HG03095 (cell line): ENCODE measurements around the gene ACTMAP.
"Not testable (repeated sequence)": the region's sequence is repeated elsewhere in the genome, so short reads cannot be mapped to it uniquely, and the experiment has no call there.

Experiments
- ATAC-seq: cut with Tn5 transposase; IDR thresholded peaks from one replicate; pipeline ENCODE4 v1.9.1; 2021; ENCODE audit warnings: moderate library complexity; ENCODE audit not compliant: unreplicated experiment

Gene ACTMAP

GRCh38 chr19:40744554-40745401 is 5.5 kb downstream of the ACTMAP start:
- ATAC-seq, result no peak

DNA sequence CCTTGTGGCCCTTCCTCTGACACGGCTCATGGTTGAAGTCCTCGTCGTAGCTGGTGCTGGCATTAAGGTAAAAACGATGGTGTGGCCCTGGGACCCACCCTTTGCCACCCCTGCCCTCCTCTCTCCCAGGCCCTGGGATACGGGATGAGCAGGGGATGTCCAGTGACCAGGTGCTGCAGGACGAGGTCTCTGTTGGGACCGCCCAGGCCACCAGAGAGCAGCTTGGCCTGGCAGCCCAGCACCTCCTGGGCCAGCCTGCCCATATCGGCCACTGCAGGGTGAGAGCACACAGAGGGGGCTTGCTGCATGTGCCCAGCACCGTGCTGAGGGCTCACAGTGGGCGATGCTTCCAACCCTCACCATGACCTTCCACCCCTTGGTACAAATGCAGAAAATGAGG is 6.4 kb downstream of the ACTMAP start:
- ATAC-seq, result no peak

- ATAC-seq, result no peak
Measured at GRCh38 chr19:40742886-40743285, 7.4 kb downstream of the ACTMAP start.

DNA sequence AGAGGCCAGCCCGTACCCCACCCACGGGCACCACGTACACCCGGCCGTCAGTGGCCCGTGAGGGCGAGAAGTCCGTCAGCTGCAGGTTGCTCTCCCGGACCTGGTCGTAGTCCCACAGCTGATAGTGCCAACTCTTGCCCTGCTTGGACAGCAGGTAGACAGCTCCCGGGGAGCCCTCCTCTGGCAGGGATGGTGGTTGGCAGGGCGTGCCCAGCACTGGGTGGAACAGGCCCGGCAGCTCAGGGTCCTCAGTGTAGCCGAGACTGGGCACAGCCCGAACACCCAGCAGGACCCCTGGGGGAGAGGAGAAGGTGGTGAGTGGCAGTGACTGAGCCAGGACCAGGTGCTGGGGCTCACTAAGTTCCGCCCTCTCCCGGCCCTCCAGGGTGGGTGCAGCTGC is 7.8 kb downstream of the ACTMAP start:
- no peak for ATAC-seq

- no peak for ATAC-seq
Measured at GRCh38 chr19:40741527-40742390, 8.5 kb downstream of the ACTMAP start.

DNA sequence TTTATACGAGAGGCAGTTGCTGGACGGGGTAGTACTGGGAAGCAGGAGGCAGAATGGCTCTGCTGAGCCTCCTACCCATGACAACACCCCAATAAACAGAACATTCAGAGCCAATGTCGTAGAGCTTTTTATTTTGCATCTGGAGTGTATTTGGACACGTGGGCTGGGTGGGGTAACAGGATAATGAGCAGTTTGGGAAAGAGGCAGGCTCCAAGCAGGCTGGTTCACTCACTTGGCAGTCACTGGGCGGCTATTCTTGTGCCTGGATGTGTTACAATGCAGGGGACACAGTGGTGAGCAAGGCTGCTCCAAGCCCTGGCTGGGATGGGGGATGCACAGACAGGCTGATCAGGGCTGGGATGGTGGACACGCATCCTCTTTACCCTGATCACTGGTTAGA is 9.5 kb downstream of the ACTMAP start:
- ATAC-seq, result no peak

GRCh38 chr19:40739871-40740703 is 10.2 kb downstream of the ACTMAP start:
- ATAC-seq, result no peak

- no peak for ATAC-seq
Measured at GRCh38 chr19:40739030-40739839, 11.0 kb downstream of the ACTMAP start.

DNA sequence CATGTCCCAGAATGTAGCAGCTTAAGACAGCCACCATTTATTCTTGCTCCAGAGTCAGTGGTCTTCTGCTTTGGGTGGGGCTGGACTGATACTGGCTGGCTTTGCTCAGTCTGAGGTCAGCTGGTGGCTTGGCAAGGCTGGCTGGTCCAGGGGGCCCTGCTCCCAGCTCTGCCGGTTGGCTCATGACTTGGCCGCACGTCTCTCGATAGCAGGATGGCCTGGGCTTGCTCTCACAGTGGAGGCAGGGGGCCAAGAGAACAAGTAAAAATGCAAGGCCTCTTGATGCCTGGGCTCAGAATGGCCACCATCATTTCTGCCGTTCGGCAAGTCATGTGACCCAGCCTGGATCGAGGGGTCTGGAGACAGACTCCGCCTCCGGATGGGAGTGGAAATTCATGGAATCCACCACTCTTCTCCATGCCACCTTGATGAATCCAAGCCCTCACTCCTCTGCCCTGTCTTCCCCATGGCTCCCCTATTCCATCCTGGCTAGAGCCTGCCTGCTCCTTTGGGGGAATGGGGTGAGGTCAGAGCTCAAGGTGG is 13.1 kb downstream of the ACTMAP start:
- ATAC-seq, result no peak

DNA sequence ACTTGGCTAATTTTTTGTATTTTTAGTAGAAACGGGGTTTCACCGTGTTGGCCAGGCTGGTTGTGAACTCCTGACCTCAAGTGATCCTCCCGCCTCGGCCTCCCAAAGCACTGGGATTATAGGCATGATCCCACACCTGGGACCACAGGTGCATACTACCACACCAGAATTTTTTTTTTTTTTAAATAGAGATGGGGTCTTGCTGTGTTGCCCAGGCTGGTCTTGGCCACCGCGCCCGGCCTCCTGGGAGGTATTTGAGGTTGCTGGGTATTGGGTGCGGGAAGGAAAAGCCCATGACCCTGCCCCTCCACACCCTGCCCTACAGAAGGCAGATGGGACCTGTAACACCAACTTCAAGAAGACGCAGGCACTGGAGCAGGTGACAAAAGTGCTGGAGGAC is 13.6 kb downstream of the ACTMAP start:
- no peak for ATAC-seq

DNA sequence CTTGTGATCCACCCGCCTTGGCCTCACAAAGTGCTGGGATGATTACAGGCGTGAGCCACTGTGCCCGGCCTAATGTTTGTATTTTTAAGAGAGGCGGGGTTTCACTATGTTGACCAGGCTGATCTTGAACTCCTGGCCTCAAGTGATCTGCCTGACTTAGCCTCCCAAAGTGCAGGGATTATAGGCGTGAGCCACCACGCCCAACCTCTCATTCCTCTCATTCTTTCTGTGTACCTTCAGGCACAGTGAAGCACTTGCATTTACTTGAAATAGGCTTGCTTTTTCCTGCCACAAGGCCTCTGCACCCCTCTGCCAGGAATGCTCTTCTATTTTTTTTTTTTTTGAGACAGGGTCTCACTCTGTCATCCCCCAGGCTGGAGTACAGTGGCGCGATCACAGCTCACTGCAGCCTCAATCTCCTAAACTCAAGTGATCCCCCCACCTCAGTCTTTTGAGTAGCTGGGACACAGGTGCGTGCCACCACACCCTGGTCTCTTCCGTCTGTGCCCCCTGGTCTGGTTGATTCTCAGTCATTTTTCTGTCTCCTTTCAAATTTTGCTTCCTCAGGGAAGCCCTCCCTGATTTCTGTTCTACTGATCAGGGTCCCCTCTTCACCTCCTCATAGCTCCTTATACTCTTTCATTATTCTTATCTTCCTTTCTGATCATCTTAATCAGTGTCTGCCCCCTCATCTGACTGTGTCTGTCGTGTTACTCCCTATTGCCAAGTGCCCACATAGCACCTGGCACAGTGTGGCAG is 15.1 kb downstream of the ACTMAP start:
- ATAC-seq, result no peak

DNA sequence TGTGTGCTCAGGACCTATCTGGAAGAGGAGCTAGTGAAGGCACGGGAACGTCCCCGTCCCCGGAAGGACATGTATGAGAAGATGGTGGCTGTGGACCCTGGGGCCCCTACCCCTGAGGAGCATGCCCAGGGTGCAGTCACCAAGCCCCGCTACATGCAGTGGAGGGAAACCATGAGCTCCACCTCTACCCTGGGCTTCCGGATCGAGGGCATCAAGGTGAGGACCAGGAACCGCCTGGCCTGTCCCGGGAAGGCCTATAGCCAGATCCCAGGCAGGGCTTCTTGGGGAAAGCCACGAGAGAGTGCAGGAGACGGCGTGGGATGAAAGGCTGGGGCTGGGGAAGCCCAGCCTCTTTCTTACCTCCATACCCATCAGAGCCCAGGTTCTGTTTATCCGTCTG is 17.1 kb downstream of the ACTMAP start:
- no peak for ATAC-seq

DNA sequence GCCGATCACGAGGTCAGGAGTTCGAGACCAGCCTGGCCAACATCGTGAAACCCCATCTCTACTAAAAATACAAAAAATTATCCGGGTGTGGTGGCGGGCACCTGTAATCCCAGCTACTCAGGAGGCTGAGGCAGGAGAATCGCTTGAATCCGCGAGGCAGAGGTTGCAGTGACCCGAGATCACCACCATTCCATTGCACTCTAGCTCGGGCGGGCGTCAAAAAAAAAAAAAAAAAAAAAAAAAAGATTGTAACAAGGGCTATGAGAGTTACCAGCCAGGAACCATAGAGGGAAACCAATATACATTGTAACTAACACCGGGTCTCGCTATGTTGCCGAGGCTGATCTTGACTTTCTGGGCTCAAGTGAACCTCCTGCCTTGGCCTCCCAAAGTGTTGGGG is 18.0 kb downstream of the ACTMAP start:
- ATAC-seq, result not testable (repeated sequence)

GRCh38 chr19:40730065-40730464 is 20.2 kb downstream of the ACTMAP start:
- not testable (repeated sequence) for ATAC-seq

DNA sequence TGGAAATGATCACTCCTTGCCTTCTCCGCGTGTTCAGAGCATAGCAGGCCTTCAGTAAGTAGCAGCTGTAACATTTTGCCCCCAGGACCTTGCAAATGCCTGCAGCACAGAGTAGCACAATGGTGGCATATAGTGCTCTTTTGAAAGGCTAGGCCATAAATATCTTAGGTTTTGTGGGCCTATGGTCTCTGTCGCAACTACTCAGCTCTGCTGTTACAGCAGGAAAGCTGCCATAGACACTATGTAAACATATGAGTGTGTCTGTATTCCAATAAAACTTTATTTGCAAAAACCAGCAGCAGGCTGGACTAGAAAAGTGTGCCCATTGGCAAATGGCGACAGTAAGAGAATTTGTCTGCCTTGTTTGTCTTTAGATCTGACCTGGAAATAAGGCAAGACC is 24.0 kb downstream of the ACTMAP start:
- no peak for ATAC-seq

- ATAC-seq, result no peak
Measured at GRCh38 chr19:40724855-40725254, 25.4 kb downstream of the ACTMAP start.

DNA sequence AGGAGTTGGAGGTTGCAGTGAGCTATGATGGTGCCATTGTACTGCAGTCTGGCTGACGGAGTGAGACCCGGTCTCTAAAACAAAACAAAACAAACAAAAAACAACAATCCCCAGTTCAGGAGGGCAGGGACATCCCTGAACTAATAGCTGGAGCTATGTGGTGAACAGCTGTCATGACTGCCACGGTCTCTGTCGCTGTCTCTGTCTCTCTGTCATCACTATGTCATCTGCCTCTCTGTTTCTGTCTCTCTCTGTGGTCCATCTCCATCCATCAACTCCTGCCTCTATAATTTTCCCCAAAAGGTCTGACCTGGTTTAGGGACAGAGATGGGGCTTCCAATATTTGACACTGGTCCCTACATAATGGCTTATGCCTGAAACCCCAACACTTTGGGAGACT is 26.0 kb downstream of the ACTMAP start:
- ATAC-seq, result no peak

DNA sequence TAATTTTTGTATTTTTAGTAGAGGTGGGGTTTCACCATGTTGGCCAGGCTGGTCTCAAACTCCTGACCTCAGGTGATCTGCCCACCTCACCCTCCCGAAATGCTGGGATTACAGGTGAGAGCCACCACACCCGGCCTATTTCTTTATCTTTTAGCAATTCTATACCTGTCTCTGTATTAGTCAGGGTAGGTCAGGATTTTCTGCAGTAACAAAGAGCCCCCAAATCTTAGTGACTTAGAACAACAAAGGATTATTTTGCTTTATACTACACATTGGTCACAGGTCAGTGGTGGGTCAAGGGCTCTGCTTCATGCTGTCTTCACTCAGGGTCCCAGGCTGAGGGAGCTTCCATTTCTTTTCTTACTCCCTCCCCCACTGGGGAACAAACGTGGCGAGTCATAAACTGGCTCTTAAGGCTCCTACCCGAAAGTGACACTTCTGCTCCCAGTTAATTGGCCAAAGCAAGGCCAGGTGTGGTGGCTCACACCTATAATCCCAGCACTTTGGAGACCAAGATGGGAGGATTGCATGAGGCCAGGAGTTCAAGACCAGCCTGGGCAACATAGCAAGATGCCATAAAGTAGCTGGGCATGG is 26.5 kb downstream of the ACTMAP start:
- ATAC-seq, result no peak
